ENCODE data around the gene ZFAND3.
A peak's percentile ranks its signal among the peaks of the same experiment; 100 is the strongest.
"Not testable (repeated sequence)": the region's sequence is repeated elsewhere in the genome, so short reads cannot be mapped to it uniquely, and the experiment has no call there.

ZFAND3 gene

GRCh38 chr6:37974943-37975342 lies 155.4 kb downstream of the ZFAND3 start:
- DNase-seq = no peak

GRCh38 chr6:37977715-37978114 lies 158.2 kb downstream of the ZFAND3 start:
- no peak for DNase-seq

GRCh38 chr6:37979392-37980221 lies 160.1 kb downstream of the ZFAND3 start:
- DNase-seq = no peak

GRCh38 chr6:37980222-37980595 lies 160.7 kb downstream of the ZFAND3 start:
- no peak for DNase-seq

GRCh38 chr6:37981626-37982025 lies 162.1 kb downstream of the ZFAND3 start:
- no peak for DNase-seq

GRCh38 chr6:37982317-37982716 lies 162.8 kb downstream of the ZFAND3 start:
- no peak for DNase-seq

- DNase-seq = no peak
These were observed 164.4 kb downstream of the ZFAND3 start for GRCh38 chr6:37983720-37984501.

GRCh38 chr6:37984578-37984977 lies 165.1 kb downstream of the ZFAND3 start:
- DNase-seq = no peak

GRCh38 chr6:37985355-37985754 lies 165.8 kb downstream of the ZFAND3 start:
- DNase-seq = peak in 1 of 5 donors; percentile 11

GRCh38 chr6:37987018-37987417 lies 167.5 kb downstream of the ZFAND3 start:
- no peak for DNase-seq

- DNase-seq = no peak
These were observed 168.0 kb downstream of the ZFAND3 start for GRCh38 chr6:37987559-37987958.

GRCh38 chr6:37988127-37988526 lies 168.6 kb downstream of the ZFAND3 start:
- no peak for DNase-seq

GRCh38 chr6:37988696-37989095 lies 169.2 kb downstream of the ZFAND3 start:
- DNase-seq = no peak

- no peak for DNase-seq
These were observed 171.4 kb downstream of the ZFAND3 start for GRCh38 chr6:37990762-37991525.

GRCh38 chr6:37992749-37993148 lies 173.2 kb downstream of the ZFAND3 start:
- DNase-seq = no peak

- not testable (repeated sequence) for DNase-seq
These were observed 173.7 kb downstream of the ZFAND3 start for GRCh38 chr6:37993194-37993593.

GRCh38 chr6:37993596-37993995 lies 174.1 kb downstream of the ZFAND3 start:
- no peak for DNase-seq

- DNase-seq = no peak
These were observed 174.7 kb downstream of the ZFAND3 start for GRCh38 chr6:37994223-37994622.

- no peak for DNase-seq
These were observed 178.8 kb downstream of the ZFAND3 start for GRCh38 chr6:37998366-37998765.

- DNase-seq = no peak
These were observed 181.9 kb downstream of the ZFAND3 start for GRCh38 chr6:38001386-38001785.

GRCh38 chr6:38004908-38005307 lies 185.4 kb downstream of the ZFAND3 start:
- no peak for DNase-seq

- DNase-seq = no peak
These were observed 192.4 kb downstream of the ZFAND3 start for GRCh38 chr6:38011937-38012336.

GRCh38 chr6:38012573-38012972 lies 193.0 kb downstream of the ZFAND3 start:
- peak in 1 of 5 donors; percentile 16 for DNase-seq
